DOHH2 (cell line): ENCODE data around the gene NFYC.

Experiments
- EZH2phosphoT487 ChIP-seq: fragments of 200-600 bp; sonication (generic); IDR thresholded peaks from 2 replicates; pipeline ENCODE4 v1.6.1; 2017; ENCODE audit warnings: borderline replicate concordance, mild to moderate bottlenecking, antibody characterized with exemption, low read length, moderate library complexity, mixed read lengths
- TF ChIP-seq, protein P1 (sequence below): fragments of 200-600 bp; sonication (generic); IDR thresholded peaks from one replicate; pipeline ENCODE4 v1.5.1; 2014; ENCODE audit warnings: antibody characterized with exemption, mild to moderate bottlenecking, low read depth, low read length; ENCODE audit not compliant: poor library complexity, severe bottlenecking

DNA sequence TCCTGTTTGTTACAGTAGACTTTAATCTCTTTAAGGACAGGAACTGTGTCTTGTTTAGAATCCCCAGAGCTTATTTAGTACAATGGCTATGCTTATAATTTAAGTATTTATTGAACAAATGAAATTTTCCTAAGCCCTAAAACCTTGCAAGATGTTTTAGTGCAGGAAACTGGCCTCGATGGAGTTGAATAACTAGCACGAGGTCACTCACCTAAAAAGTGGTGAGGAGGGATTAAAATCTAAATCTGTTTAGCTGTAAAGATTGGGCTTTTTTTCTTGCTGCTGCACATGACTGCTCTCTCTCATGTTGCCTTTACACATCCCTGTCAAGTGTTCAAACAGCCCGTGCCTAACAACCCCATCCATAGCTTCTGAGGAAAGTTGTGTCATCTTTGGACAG lies 10.2 kb downstream of the NFYC start:
- TF ChIP-seq EZH2phosphoT487 = no peak
- TF ChIP-seq, protein P1, sequence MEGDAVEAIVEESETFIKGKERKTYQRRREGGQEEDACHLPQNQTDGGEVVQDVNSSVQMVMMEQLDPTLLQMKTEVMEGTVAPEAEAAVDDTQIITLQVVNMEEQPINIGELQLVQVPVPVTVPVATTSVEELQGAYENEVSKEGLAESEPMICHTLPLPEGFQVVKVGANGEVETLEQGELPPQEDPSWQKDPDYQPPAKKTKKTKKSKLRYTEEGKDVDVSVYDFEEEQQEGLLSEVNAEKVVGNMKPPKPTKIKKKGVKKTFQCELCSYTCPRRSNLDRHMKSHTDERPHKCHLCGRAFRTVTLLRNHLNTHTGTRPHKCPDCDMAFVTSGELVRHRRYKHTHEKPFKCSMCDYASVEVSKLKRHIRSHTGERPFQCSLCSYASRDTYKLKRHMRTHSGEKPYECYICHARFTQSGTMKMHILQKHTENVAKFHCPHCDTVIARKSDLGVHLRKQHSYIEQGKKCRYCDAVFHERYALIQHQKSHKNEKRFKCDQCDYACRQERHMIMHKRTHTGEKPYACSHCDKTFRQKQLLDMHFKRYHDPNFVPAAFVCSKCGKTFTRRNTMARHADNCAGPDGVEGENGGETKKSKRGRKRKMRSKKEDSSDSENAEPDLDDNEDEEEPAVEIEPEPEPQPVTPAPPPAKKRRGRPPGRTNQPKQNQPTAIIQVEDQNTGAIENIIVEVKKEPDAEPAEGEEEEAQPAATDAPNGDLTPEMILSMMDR = no peak
